Measurements from ENCODE around the gene SOCS7. TPM values are rescaled to one million over a fixed set of nuclear protein-coding genes. Genes with fewer than 3 reads are reported as not detected.

Gene SOCS7
- total and polyA plus RNA-seq, 2 experiments from 2014 or later, result 2.7 to 15.9 TPM

- no peak for DNase-seq (ENCODE audit: low spot score)
- H3K27me3 ChIP-seq, result no peaks in the 10 kb centered on the region
- 90% methylated on average over 25 of the region's 25 CpGs for WGBS (ENCODE audit: low lambda C conversion rate, missing lambda C conversion rate)
These were observed 21.6 kb upstream of the SOCS7 start for GRCh38 chr17:38329808-38330730.

GRCh38 chr17:38330941-38331411 is 20.7 kb upstream of the SOCS7 start:
- peaks cover under 1% of the 10 kb centered on the region for H3K4me1 ChIP-seq (ENCODE audit: insufficient read depth)
- H3K9me2 ChIP-seq (replicated peaks; ENCODE audit: insufficient read depth), result no peaks in the 10 kb centered on the region
- no peak overlapping the region for H3K4me3 ChIP-seq
- H3K27ac ChIP-seq, result no peak overlapping the region
- no peaks in the 10 kb centered on the region for H3K36me3 ChIP-seq (replicated peaks; ENCODE audit: insufficient read depth, low read depth)
- H4K20me1 ChIP-seq (ENCODE audit: insufficient read depth, poor library complexity, severe bottlenecking), result no peaks in the 10 kb centered on the region
- H3K27me3 ChIP-seq, result no peaks in the 10 kb centered on the region
- WGBS (ENCODE audit: low lambda C conversion rate, missing lambda C conversion rate), result 89% methylated on average over 20 of the region's 23 CpGs
- no peak overlapping the region for H2AFZ ChIP-seq
- H3K79me2 ChIP-seq, result no peaks in the 10 kb centered on the region
- DNase-seq (ENCODE audit: low spot score), result no peak
- TF ChIP-seq CTCF (IDR thresholded peaks at IDR 0.05; ENCODE audit: poor library complexity) (no peak), EZH2phosphoT487 (IDR thresholded peaks at IDR 0.05; ENCODE audit: low read depth, severe bottlenecking, unreplicated experiment) (no peak), EZH2 (IDR thresholded peaks at IDR 0.05; ENCODE audit: borderline replicate concordance) (no peak)
- H3K9me3 ChIP-seq (ENCODE audit: low read depth), result no peaks in the 10 kb centered on the region
- no peak overlapping the region for H3K4me2 ChIP-seq

More at GRCh38 chr17:38329808-38330730, 21.6 kb upstream of the SOCS7 start:
- Histone ChIP-seq H3K4me2 (no peak overlapping the region), H3K27ac (no peak overlapping the region), H3K9me2 (replicated peaks; ENCODE audit: insufficient read depth) (no peaks in the 10 kb centered on the region), H3K4me1 (ENCODE audit: insufficient read depth) (peaks cover 10% of the 10 kb centered on the region), H2AFZ (no peak overlapping the region), H3K79me2 (no peaks in the 10 kb centered on the region), H3K4me3 (no peak overlapping the region), H3K36me3 (replicated peaks; ENCODE audit: insufficient read depth, low read depth) (no peaks in the 10 kb centered on the region), H3K9me3 (ENCODE audit: low read depth) (no peaks in the 10 kb centered on the region), H4K20me1 (ENCODE audit: insufficient read depth, poor library complexity, severe bottlenecking) (no peaks in the 10 kb centered on the region)
- TF ChIP-seq CTCF (IDR thresholded peaks at IDR 0.05; ENCODE audit: poor library complexity), result no peak
- TF ChIP-seq EZH2 (IDR thresholded peaks at IDR 0.05; ENCODE audit: borderline replicate concordance), result no peak
- no peak for TF ChIP-seq EZH2phosphoT487 (IDR thresholded peaks at IDR 0.05; ENCODE audit: low read depth, severe bottlenecking, unreplicated experiment)

- Histone ChIP-seq H4K20me1 (ENCODE audit: insufficient read depth, poor library complexity, severe bottlenecking) (no peaks in the 10 kb centered on the region), H3K27ac (no peak overlapping the region), H3K79me2 (no peaks in the 10 kb centered on the region), H3K36me3 (replicated peaks; ENCODE audit: insufficient read depth, low read depth) (no peaks in the 10 kb centered on the region), H3K9me2 (replicated peaks; ENCODE audit: insufficient read depth) (no peaks in the 10 kb centered on the region), H3K27me3 (no peaks in the 10 kb centered on the region), H3K4me3 (no peak overlapping the region), H3K4me2 (no peak overlapping the region), H3K9me3 (ENCODE audit: low read depth) (no peaks in the 10 kb centered on the region), H3K4me1 (ENCODE audit: insufficient read depth) (no peaks in the 10 kb centered on the region), H2AFZ (no peak overlapping the region)
- no peak for DNase-seq (ENCODE audit: low spot score)
- TF ChIP-seq CTCF (IDR thresholded peaks at IDR 0.05; ENCODE audit: poor library complexity), result no peak
- no peak for TF ChIP-seq EZH2phosphoT487 (IDR thresholded peaks at IDR 0.05; ENCODE audit: low read depth, severe bottlenecking, unreplicated experiment)
- TF ChIP-seq EZH2 (IDR thresholded peaks at IDR 0.05; ENCODE audit: borderline replicate concordance), result no peak
- WGBS (ENCODE audit: low lambda C conversion rate, missing lambda C conversion rate), result 91% methylated on average over 7 of the region's 7 CpGs
These were observed 18.9 kb upstream of the SOCS7 start for GRCh38 chr17:38332735-38333134.

Measured in hepatocyte (in vitro differentiated cells).